HG03280 (cell line): ENCODE data around the gene TRMT6.

Experiments used
- ATAC-seq: cut with Tn5 transposase; IDR thresholded peaks from one replicate; pipeline ENCODE4 v1.9.1; 2021; ENCODE audit warnings: mild to moderate bottlenecking, moderate library complexity; ENCODE audit not compliant: unreplicated experiment

TRMT6 gene, protein sequence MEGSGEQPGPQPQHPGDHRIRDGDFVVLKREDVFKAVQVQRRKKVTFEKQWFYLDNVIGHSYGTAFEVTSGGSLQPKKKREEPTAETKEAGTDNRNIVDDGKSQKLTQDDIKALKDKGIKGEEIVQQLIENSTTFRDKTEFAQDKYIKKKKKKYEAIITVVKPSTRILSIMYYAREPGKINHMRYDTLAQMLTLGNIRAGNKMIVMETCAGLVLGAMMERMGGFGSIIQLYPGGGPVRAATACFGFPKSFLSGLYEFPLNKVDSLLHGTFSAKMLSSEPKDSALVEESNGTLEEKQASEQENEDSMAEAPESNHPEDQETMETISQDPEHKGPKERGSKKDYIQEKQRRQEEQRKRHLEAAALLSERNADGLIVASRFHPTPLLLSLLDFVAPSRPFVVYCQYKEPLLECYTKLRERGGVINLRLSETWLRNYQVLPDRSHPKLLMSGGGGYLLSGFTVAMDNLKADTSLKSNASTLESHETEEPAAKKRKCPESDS

DNA sequence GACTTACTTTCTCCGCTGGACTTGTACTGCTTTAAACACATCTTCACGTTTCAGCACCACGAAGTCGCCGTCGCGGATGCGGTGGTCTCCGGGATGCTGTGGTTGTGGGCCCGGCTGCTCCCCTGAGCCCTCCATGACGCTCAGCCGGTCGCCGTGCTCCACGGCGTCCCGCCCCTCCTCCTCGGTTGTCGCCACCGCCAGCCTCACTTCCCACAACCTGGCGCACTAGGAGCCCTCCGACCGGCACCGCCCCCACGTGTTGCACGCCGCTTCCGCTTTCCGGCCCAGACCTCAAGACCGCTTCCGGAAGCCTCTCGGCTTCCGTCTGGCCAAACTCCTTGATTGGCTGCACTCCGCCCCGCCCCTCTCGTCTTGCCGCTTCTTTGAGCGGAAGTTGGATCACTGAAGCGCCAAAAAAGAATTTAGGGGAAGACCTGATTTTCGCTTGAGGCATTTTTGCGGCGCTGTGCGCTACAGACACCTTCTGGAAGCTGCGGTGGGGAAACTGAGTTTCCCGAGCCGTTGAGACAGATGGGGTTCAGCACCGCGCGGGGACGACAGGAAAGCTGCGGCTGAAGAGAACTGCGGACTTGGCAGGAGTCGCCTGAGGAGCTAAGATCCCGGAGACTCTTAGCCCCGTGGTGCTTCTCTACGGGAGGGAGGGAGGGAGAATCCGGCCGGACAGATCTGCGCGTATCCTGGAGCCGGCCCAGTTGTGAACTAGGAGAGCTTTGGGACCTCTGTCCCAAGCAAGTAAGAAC, at the start of gene TRMT6, which contains the start of gene MCM8:
Gene TRMT6, minus strand, starts transcription at position 263 of the 761 bp plus-strand sequence. Its CDS starts 128 bp downstream, at position 135.
Gene MCM8, plus strand, starts transcription at position 382 of the 761 bp plus-strand sequence. CDS start 1,364 bp downstream, outside the sequence.
- peak; percentile 99 for ATAC-seq

DNA sequence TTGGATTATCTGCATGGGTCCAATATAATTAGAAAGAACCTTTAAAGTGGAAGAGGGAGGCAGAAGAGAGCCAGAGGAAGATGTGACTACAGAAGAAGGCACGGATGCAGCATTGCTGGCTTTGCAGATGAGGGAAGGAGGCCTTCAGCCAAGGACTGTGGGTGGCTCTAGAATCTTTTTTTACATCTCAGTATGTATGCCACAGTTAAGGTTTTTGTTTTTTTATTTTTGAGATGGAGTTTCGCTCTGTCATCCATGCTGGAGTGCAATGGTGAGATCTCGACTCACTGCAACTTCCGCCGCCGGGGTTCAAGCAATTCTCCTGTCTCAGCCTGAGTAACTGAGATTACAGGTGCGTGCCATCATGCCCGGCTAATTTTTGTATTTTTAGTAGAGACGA, 49.5 kb upstream of the TRMT6 start:
- ATAC-seq, result no peak

DNA sequence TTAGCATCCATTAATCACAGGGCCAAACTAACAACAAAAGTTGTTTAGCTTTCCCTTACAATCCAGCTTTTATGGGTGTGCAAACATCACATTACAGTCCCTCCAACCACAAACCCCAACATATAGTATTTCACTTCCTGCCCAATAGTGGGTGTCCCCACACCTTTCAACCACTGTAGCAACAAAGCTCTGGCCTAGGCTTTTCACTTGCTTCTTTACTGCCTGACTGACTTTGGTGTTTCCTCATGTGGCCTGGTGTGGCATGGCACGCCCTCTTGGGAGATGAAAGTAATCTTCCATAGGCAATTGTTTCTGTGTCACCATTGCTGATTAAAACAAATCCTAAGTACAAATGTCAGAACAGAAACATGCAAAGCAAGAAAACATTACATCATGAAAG, 46.4 kb upstream of the TRMT6 start:
- peak; percentile 84 for ATAC-seq

DNA sequence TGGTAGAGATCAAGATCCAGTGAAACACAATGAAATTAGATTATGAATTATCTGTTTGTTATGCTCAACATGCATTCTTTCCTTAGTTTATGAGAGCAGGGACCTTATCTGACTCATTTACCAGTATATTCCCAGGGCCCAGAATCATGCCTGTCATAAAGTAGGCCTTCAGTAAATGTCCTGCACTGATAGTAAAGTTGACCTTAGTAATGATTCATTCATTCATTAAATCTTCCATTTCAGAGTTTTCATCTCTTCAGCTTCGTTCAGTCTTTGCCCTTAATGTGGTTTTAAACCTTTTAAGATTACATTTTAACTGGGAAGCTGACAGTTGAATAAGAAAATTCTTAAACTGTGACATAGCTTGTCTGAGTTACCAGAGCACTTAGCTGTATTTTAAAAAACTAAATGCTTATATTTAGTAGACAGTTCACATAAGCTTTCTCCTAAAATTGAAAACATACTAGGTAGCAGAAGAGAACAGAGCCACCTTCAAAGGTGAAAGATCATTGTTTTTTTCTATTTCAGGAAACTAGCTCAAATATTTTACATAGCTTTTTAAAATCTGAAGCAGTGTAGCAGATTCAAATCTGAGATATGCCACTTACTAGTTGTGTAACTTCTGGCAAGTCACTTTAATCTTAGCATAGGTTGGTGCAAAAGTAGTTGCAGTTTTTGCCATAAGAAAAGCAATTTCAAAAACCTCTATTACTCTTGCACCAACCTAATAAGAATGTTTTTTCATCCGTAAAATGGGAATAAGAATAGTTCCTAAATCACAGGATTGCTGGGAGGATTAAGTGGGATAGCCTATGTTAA, 41.5 kb upstream of the TRMT6 start:
- ATAC-seq, result no peak

DNA sequence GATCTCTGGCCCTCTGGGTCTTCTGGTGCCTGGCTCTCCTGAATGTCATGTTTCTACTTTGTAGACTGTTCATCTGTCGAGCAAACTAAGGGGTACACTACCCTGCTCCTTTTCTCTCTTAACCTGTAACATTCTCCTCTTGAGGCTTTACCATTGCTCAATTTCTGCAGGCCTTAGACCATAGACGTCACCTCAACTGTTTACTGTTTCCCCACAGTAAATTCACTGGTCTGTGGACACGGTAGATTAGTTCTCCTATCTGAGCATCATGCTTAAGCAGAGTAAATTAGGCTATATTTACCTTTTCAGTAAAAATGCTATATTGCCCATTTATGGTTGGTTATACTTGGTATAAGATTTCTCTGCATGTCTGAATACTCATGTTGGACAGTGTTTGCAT, 40.6 kb upstream of the TRMT6 start:
- no peak for ATAC-seq

DNA sequence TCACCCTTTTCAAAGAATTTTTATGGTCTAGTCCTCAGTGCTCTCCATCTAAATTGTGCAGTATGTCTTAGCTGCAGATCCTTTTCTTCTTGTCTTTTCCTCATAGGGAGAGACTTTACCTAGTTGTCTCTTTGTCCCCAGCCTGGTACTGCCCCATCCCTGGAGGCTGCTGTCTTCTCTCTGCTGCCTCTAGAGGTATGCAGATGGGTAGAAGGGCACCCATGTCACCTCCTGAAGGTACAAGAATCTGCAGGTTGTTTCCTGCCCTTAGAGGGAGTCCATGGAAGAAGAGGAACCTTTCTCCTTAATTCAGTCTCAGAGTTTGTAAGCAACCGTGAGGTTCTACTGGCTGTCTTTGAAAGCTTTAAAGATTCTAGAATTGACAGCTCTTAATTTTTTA, 39.2 kb upstream of the TRMT6 start:
- ATAC-seq, result no peak

DNA sequence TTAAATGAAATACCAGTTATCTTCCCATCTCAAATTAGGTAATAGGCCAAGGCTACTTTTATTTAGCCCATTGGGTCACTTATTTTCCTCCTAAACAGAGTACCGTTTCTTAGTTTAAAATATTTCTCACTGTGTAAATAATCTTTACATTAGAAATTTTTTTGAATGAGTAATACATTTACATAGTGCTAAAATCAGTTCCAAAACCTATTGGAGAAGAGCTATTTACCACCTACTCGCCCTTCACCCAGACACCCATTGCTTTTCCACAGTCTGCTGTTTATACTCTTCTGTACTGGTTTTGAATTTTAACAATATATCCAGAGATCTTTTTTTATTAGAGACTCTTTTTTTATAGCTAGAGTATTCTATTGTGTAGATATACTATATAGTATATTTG, 37.0 kb upstream of the TRMT6 start:
- ATAC-seq, result no peak

DNA sequence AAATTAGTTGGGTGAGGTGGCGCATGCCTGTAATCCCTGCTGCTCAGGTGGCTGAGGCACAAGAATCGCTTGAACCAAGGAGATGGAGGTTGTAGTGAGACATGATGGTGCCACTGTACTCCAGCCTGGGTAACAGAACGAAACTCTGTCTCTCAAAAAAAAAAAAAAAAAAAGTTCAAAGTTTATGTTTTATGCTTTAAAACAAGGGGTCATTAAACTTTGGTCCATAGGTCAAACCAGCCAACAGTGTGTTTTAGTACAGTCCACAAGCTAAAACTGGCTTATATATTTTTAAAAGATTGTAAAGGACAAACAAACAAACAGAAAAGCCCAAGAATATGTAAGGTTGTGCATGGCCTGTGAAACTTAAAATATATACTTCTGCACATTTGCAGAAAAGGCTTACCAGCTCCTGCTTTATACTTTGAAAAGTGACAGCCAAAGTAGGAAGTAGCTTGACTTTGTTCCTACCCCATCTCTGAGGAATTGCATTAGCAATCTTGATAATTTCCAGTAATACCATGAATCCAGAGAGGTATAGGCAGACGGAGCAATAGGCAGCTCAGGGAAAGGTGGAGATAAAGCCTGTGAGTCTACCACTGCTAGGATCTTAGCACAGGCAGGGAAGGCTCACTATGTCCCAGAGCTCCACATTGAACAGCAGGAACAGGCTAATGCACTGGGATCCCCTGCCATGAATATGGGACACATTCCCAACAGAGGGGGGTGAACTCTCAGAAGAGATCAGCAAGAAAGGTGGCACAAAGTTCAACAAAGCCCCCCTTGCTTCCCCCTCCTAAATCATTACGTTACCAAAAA, 30.6 kb upstream of the TRMT6 start:
- no peak for ATAC-seq

DNA sequence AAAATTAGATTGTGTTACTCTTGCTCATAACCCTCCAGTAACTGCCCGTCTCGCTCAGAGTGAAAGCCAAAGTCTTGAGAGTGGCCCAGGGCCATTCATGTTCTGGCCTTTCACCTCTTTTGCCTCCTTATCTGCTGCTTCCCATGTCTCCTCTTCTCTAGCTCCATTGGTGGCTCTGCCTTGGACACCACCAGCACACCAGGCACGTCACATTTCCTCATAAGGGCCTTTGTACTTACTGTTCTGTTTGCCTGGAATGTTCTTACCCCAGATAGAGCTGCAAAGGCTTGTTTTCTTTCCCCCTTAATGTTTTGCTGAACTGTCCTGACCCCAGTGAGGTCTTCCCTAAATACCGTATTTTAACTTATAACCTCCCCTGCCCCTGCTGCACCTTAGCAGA, 29.5 kb upstream of the TRMT6 start:
- ATAC-seq, result no peak

DNA sequence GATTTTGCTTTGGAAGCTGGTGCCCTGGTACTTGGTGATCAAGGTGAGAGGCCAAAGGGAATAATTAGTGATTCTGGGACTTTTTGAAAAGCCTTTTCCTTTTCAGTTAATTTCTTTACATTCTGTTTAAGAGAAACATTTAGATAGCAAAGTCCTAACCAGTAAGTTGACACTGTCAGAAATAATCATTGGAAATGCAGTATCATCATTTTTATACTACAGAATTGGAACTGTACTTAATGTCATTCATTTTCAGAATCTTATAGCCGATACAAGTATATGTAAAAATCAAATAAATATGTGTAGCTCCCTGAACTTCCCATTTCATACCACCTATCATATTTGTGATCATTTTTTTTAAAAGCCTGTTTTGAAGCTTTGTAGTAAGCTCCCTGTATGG, 27.6 kb upstream of the TRMT6 start:
- ATAC-seq, result no peak

DNA sequence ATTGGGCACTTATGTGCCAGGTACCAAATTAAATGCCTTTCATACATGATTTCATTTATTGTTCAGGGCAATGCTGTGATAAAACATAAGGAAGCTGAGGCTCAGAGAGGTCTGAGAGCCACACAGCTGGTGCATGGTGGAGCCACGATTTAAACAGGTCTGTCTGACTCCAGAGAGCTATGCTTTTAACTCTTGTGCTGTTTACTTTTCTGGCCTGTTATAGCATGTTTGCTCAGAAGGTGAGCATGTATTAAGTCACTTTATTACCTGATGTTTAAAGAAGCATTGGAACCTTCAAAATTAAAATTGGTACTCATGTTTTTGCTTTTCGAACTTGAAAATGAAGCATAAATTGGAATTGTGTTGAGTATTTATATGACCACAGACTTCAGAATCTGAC, 26.9 kb upstream of the TRMT6 start:
- ATAC-seq, result no peak

DNA sequence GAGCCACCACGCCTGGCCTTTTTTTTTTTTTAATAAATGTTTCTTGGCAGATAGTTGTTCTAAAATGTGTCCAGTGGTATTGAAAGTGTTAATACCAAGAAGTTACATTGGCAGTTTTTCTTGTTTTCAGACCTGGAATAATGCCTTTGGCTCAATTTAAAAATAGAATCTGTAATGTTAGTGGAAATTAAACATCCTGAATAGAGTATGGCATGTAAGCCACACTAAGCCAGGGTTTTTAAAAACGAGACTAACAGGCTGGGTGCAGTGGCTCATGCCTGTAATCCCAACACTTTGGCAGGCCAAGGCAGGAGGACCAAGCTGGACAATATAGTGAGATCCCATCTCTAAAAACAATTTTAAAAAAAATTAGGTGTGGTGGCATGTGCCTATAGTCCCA, 25.4 kb upstream of the TRMT6 start:
- ATAC-seq, result no peak

DNA sequence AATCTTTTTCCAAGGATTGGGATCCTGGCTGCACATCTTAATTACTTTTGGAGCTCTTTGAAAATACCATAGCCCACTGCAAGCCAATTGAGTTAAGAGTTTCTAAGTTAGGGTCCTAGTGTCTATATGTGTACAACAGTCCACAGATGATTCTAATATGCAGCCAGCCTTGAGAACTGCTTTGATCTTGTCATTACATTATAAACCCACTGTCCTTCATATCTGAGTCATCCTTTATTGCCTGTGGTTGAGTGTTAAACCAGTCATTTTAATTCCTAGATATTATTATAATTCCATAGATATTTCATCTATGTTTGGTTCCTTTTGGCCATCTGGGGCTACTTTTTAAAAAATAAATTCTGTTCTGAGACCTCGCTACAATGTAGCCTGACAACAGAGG, 24.2 kb upstream of the TRMT6 start:
- no peak for ATAC-seq

DNA sequence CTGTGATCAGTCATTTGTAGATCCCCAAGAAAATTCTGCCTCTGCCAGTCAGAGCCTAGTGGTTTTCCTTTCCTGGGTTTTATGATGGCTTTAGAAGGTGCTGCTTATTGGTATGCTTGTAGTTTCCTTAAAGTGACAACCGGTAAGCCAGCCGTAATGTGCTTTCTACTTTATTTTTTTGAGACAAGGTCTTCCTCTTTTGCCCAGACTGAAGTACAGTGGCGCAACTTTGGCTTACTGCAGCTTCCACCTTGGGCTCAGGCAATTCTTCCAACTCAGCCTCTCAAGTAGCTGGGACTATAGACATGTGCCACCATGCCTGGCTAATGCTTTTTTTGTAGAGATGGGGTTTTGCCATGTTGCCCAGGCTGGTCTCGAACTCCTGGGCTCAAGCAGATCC, 23.6 kb upstream of the TRMT6 start:
- no peak for ATAC-seq

DNA sequence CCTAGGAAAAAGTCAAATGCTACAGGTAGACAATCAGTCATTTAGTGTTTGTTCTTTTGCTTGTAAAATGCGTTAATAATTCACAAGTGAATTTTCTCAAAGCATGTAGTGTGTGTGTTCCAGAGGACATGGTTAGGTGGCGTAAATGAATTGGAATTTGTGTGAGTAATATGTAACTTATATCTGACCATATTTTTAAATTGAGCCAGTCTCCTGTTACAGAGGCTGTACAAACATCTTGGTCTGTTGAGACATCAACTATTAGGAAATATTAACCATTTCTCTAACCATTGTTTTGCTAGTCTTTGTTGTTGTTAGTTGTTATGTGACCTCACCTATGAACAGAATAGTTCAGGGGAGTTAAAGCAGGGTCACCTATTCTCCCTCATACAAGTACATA, 22.8 kb upstream of the TRMT6 start:
- no peak for ATAC-seq

DNA sequence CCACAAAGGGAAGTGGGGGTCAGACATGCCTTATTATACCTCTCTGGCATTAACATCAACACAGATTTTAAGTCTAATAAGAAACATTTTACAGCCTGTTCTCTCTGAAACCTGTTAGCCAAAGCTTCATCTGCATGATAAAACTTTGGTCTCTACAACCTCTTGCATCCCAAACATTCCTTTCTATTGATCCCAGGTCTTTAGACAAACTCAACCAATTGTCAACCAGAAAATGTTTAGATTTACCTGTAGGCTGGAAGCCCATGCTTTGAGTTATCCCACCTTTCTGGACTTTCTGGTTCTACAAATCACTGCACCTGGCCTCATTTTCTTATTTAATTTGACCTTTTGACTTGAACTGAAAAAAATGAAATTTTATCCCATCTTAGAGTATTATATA, 20.9 kb upstream of the TRMT6 start:
- no peak for ATAC-seq

DNA sequence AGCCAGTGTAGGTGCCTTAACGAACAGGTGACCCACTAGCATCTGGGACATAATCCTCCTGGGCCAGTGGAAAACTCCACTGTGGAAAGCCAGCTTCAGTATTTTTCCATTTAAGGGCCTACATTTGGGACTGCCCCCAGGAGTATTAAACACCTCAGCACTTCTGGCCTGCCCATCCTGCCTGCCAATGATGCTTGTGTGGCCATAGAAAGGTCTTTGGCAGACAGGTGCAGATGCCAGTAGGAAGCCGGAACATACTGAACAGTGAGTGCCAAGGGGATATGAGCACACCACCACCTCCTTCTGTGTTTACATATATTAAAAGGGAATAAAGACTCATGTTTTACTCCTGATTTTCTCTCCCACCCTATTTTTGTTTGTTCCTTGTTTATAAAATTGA, 20.0 kb upstream of the TRMT6 start:
- ATAC-seq, result no peak

DNA sequence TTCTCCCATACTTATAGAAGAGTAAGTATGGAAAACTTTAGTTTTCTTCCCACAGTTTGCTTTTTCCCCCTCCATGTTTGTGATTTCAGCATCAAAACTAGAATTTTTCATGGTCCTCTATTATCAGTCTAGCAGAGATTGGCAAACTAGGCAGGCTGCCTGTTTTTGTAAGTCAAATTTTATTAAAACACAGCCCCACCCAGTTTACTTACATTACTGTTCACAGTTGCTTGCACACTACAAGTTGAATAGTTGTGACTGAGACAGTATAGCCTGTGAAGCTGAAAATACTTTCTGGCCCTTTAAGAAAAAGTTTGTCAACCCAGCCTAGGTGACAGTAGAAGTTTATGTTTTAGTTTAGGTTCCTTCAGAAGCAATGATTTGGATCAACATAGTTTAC, 19.6 kb upstream of the TRMT6 start:
- no peak for ATAC-seq

DNA sequence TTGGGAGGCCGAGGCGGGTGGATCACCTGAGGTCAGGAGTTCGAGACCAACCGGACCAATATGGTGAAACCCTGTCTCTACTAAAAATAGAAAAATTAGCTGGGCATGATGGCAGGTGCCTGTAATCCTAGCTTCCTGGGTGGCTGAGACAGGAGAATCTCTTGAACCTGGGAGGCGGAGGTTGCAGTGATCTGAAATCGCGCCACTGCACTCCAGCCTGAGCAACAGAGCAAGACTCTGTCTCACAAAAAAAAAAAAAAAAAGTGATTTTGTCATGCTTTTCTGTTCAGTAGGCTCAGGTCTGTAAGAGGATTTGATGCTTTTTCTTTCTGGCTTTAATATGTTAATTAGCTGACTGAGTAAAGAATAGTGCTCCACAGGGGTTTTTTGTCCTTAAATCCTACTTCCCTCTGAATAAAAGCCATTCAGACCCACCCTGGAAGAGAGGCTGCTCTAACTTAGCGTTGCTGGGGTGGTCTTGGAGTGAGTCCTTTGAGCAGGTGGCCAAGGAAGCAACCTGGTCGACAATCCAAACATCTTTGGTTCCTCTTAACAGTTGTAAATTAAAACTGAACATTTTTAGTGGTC, 19.1 kb upstream of the TRMT6 start:
- no peak for ATAC-seq

DNA sequence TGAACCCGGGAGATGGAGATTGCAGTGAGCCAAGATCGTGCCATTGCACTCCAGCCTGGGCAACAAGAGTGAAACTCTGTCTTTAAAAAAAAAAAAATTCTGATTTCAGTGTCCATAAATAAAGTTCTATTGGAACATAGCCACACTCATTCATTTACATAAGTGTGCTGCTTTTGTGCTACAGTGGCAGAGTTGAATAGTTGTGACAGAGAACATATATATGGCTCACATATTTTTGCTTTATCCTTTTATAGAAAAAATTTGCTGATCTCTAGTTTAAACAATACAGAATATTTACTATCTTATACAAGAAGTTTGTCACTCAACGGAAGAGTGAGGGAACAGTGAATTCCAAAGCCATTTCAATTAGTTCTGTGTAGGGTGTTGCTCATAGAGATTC, 18.1 kb upstream of the TRMT6 start:
- ATAC-seq, result no peak
